DMS 273 (cell line): Measurements from ENCODE around the gene RXRA.

ENCODE experiments used
- DNase-seq: peaks from one replicate; lab custom pipeline; 2025; ENCODE audit not compliant: unreplicated experiment; lab: John Stamatoyannopoulos, UW

The RXRA gene

GRCh38 chr9:134351606-134352176, 25.4 kb downstream of the RXRA start:
- no peak for DNase-seq

GRCh38 chr9:134352247-134352933, 26.1 kb downstream of the RXRA start:
- no peak for DNase-seq

GRCh38 chr9:134353539-134353938, 27.3 kb downstream of the RXRA start:
- no peak for DNase-seq

- DNase-seq: no peak
These were observed 28.9 kb downstream of the RXRA start for GRCh38 chr9:134355158-134355557.

GRCh38 chr9:134355561-134356279, 29.5 kb downstream of the RXRA start:
- no peak for DNase-seq

- no peak for DNase-seq
These were observed 30.5 kb downstream of the RXRA start for GRCh38 chr9:134356496-134357470.

GRCh38 chr9:134357631-134358025, 31.4 kb downstream of the RXRA start:
- DNase-seq: no peak

GRCh38 chr9:134358026-134358661, 31.9 kb downstream of the RXRA start:
- peak; percentile 51 for DNase-seq

GRCh38 chr9:134358662-134359319, 32.5 kb downstream of the RXRA start:
- DNase-seq: peak; percentile 77

- peak; percentile 37 for DNase-seq
These were observed 33.4 kb downstream of the RXRA start for GRCh38 chr9:134359493-134360179.

GRCh38 chr9:134360180-134360759, 34.0 kb downstream of the RXRA start:
- DNase-seq: no peak

GRCh38 chr9:134360897-134361296, 34.6 kb downstream of the RXRA start:
- DNase-seq: peak; percentile 38

GRCh38 chr9:134361426-134361825, 35.2 kb downstream of the RXRA start:
- no peak for DNase-seq

GRCh38 chr9:134361843-134362414, 35.7 kb downstream of the RXRA start:
- peak; percentile 31 for DNase-seq

GRCh38 chr9:134363450-134363849, 37.2 kb downstream of the RXRA start:
- DNase-seq: no peak

- no peak for DNase-seq
These were observed 38.3 kb downstream of the RXRA start for GRCh38 chr9:134364391-134365114.

- DNase-seq: no peak
These were observed 38.9 kb downstream of the RXRA start for GRCh38 chr9:134365115-134365596.

- peak; percentile 97 for DNase-seq
These were observed 39.6 kb downstream of the RXRA start for GRCh38 chr9:134365791-134366222.
